Kidney epithelial cell (primary cell): ENCODE data around the gene HNRNPC. TPM values are rescaled to one million over a fixed set of nuclear protein-coding genes. Genes with fewer than 3 reads are reported as not detected.
A peak's percentile ranks its signal among the peaks of the same experiment; 100 is the strongest.
"Not testable (repeated sequence)": the region's sequence is repeated elsewhere in the genome, so short reads cannot be mapped to it uniquely, and the experiment has no call there.

Source experiments
- DNase-seq: peaks from one replicate; pipeline ENCODE4 v3.0.0-alpha.2; 2010; ENCODE audit warnings: low read depth
- H3K27me3 ChIP-seq: 2 replicates; pipeline ENCODE4 v1.6.0; 2011; ENCODE audit warnings: low read length; ENCODE audit not compliant: control insufficient read depth, insufficient read depth
- H3K36me3 ChIP-seq: 2 replicates; pipeline ENCODE4 v1.5.1; 2011; ENCODE audit warnings: low read length; ENCODE audit not compliant: control insufficient read depth, insufficient read depth
- H3K4me3 ChIP-seq: 2 replicates; pipeline ENCODE4 v1.5.1; 2011; ENCODE audit warnings: low read depth, mild to moderate bottlenecking, control low read depth, low read length
- CTCF ChIP-seq: IDR thresholded peaks from 2 replicates; pipeline ENCODE4 v1.5.1; 2011; ENCODE audit warnings: mild to moderate bottlenecking, moderate library complexity, low read length, control low read depth, inconsistent platforms; ENCODE audit not compliant: insufficient read depth, poor library complexity, severe bottlenecking
- total RNA-seq: library from RNA; depleted of rRNA; stranded (reverse); fragments of >200 nt; gene quantifications from 2 replicates; pipeline ENCODE4 v1.2.3, GENCODE V29; 2015

The HNRNPC gene
- total RNA-seq, 1 donor from 2014 or later: 773 TPM

- no peak for DNase-seq
- Histone ChIP-seq H3K4me3 (no peak overlapping the region), H3K27me3 (no peaks in the 10 kb centered on the region), H3K36me3 (no peaks in the 10 kb centered on the region)
- TF ChIP-seq CTCF: no peak
These were observed 9.4 kb upstream of the HNRNPC start for GRCh38 chr14:21278632-21279031.

- TF ChIP-seq CTCF: no peak
- DNase-seq: no peak
- Histone ChIP-seq H3K27me3 (no peaks in the 10 kb centered on the region), H3K4me3 (no peak overlapping the region), H3K36me3 (no peaks in the 10 kb centered on the region)
These were observed 6.1 kb upstream of the HNRNPC start for GRCh38 chr14:21275261-21275858.

- H3K4me3 ChIP-seq, DNase-seq: not testable (repeated sequence)
These were observed 3.4 kb upstream of the HNRNPC start for GRCh38 chr14:21272661-21273060.

GRCh38 chr14:21268617-21269251 lies 508 bp downstream of the HNRNPC start:
- H3K27me3 ChIP-seq: no peaks in the 10 kb centered on the region
- H3K4me3 ChIP-seq: peak overlapping the region; percentile 100
- no peaks in the 10 kb centered on the region for H3K36me3 ChIP-seq
- no peak for TF ChIP-seq CTCF
- DNase-seq: peak; percentile 28

More at GRCh38 chr14:21272661-21273060, 3.4 kb upstream of the HNRNPC start:
- H3K27me3 ChIP-seq, H3K36me3 ChIP-seq: not testable (repeated sequence)

- peak; percentile 65 for DNase-seq
- no peaks in the 10 kb centered on the region for H3K27me3 ChIP-seq
- no peak for TF ChIP-seq CTCF
- peaks cover 1% of the 10 kb centered on the region for H3K36me3 ChIP-seq
- peak overlapping the region; percentile 100 for H3K4me3 ChIP-seq
These were observed 1.2 kb downstream of the HNRNPC start for GRCh38 chr14:21267886-21268616.

GRCh38 chr14:21267431-21267845 lies 1.8 kb downstream of the HNRNPC start:
- no peak for TF ChIP-seq CTCF
- peak overlapping the region; percentile 100 for H3K4me3 ChIP-seq
- no peak for DNase-seq
- H3K36me3 ChIP-seq: peaks cover 1% of the 10 kb centered on the region
- H3K27me3 ChIP-seq: no peaks in the 10 kb centered on the region
